Hippocampal formation (tissue), 2 donors: ENCODE measurements around the gene ZNF761.
"Not testable (repeated sequence)": the region's sequence is repeated elsewhere in the genome, so short reads cannot be mapped to it uniquely, and the experiment has no call there.

Experiments used
- DNase-seq, 2 donors: peaks; one replicate each; lab custom pipeline; 2025; lab: John Stamatoyannopoulos, UW

Gene ZNF761

DNA sequence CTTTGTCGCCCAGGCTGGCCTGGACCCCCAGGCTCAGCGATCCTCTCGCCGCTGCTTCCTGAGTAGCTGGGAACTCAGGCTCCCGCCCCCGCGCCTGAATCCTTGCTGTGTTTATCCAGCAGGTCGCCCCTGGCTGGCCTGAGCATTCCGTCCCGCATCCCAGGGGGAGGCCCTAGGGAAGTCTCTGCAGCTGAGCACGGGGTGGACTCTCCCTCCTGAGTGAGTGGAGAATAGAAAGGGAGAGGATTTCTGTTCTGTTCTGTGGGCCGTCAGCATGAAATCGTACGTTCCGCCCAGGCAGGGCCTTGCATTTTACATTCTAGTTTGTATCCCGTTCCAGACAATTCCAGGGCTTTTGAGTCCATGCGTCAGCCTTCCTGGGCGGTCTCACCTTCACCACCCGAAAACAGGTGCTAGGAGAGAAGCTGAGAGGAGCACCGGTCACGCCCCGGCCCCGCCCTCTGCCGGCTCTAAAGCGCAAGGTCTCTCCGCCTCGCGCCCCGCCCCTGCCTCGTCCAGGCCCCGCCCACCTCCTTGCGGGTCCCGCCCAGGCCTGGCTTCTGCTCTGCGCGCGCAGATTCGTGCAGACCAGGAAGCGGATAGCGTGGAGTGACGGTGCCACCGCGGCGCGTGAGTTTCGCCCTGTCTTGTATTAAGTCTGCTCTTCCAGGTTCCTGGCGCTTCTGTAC, at the start of gene ZNF761:
ZNF761 (plus strand) TSS at position 586 of the 689 bp plus-strand sequence. CDS start 15,285 bp downstream, outside the sequence.
- DNase-seq = peak; percentile 86 to 87

DNA sequence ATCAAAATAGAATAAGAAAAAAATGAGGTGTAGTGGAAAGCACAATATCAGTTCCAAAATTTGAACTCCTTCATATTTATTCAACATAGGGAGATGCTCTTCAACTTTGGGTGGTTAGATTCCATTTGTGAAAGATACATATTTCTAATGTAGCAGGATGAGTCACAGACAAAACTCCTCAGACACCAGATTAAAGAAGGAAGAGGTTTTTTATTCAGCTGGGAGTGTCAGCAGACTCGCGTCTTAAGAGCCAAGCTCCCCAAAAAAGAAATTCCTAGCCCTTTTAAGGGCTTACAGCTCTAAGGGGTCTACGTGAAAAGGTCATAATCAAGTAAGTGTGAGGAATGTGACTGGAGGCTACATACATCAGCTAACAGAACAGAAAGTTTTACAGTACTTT, 43.6 kb upstream of the ZNF761 start:
- DNase-seq = no peak

DNA sequence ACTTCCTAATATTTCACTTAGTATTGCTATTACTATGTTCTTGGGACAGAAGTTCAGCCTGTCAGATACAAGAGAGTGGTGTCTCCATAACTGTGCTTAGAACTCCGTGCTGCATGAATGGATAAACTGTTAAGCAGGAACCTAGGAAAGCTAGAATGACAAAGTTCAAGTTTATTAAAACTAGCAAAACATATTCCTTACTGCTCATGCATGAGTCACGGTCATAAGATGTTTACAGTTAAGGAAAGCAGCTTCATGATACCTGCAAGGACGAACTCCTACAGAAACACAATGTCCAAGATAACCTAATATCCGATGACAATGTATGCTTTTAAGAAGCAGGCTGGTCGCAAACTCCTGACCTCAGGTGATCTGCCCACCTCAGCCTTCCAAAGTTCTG, 42.9 kb upstream of the ZNF761 start:
- no peak for DNase-seq

DNA sequence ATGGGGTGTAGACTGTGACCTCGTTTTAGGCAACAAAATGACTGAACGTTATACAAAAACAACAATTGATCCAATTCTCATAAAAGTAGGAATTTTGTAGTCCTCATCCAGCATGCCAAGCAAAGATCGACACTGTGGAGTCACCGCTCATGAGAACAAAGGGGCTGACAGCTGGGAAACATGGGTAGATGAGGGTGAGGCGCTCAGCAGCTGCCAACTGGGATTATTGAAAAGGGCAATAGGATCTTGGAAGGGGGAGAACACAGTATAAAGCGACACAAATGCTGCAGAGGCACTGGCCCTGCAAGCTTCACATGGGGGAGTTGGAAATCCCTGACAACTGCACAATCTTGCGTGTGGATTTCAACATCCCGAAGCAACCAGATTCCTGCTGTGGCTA, 42.2 kb upstream of the ZNF761 start:
- no peak for DNase-seq

DNA sequence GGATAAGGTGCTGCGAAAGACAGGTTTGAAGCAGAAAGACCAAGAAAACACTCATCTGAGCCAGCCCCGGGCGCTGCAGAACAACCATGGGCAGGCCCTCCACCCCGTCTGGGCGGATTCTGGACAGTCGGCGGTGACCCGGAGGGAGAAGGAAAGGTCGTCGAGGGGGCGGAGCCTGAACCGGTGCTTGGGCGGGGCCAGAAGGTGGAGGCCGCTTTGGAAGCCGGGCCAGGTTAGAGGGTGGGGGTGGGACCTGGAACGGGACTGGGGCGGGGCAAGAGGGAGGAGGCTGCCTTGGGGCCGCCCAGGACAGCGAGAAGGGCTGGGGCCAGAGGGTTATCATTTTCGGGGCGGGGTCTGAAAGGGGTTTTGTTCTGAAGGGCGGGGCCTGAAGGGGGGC, 41.8 kb upstream of the ZNF761 start:
- DNase-seq = no peak

DNA sequence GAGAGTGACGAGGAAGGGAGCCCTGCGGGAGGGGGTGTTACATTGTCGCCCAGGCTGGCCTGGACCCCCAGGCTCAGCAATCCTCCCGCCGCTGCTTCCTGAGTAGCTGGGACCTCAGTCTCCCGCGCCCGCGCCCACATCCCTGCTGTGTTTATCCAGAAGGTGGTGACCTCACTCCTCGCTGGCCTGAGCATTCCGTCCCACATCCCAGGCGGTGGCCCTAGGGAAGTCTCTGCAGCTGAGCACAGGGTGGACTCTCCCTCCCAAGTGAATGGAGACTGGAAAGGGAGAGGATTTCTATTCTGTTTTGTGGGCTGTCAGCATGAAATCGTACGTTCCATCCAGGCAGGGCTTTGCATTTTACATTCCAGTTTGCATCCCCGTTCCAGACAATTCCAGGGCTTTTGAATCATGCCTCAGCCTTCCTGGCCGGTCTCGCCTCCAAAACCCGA, 37.2 kb upstream of the ZNF761 start:
- peak in 1 of 2 donors; percentile 52 for DNase-seq

DNA sequence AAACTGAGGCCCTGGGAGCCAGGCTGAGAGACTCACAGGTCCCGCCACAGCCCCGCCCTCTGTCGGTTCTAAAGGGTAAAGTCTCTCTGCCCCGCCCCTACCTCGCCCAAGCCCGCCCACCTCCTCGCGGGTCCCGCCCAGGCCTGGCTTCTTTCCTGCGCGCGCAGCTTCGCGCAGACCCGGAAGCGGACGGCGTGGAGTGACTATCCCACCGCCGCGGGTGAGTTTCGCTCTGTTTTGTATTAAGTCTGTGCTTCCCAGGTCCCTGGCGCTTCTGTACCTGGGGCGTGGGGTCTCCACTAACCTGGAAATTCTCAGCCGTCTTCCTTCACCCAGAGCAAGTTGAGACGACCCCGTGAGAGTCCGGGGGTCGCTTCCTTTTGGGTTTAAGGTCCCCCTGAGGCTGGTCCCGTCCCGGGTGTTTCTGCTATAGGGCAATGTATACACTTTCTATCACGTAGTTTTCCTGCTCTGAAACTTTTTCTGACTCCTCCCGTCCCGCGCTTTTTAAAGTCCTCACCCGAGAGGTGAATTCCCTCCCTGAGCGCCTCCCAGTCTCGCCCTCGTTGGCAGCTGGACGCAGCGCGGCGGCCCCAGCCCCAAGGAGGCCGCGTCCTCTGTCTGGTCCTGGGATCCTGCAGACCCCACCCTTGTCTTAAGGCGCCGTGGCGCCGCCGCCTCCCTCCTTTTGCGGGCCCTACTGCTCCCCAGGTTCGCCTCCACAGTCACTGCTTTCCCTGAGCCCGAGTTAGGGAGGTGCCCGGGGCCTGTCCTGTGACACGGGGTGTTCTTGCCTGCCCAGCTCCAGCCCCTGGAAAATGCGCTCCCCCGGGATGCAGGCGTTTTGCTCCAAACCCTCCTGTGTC, 36.6 kb upstream of the ZNF761 start, which contains the start of gene ZNF765:
ZNF765 (plus strand) TSS at position 176 of the 866 bp plus-strand sequence. CDS start 2,867 bp downstream, outside the sequence.
- DNase-seq = peak; percentile 85 to 87

DNA sequence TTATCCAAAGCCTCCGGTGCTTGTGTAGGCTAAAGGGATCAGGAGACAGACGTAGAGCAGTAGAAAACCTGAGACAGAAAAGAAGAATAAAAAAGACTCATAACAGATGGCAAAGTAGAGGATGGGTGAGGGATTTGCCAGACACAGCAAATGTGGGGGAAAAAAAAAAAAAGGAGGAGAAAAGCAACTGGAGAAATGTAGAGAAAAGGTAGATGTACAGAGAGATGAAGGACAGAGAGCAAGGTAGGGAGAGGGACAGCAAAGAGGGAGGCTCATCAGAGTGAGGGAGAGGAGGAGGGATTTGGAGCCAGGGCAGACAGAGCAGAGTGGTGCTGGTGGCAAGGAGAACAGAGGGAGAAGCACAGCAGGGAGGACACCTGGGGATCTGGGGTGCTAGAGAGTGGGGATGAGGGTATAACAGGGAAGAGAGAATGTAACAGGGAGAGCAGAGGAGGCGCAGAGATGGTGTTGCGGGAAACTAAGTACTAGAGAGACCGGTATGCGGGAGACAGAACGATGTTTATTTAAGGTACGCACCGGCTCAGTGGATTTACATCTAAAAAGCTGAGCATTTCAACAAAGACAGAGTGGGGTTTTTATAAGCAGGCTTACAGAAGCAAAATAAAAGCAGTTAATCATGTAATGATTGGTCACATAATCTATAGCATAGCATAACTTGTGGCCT, 35.8 kb upstream of the ZNF761 start:
- peak in 1 of 2 donors; percentile 1 for DNase-seq

DNA sequence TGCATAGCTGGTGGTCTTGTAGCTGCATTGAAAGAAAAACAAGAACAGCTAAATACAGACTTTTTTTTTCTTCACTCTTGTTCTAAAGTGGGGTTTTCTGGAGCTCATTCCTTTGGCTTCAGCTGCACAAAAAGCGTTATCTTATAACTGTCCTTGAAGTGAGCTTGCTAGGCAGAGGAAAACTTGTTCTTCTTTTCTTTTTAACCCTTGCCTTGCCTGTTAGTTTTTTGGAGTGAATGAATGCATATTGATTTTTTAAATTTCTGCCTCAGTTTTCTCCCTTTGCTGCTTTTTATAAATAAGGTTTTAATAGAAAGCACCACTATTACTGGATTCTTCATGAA, 35.3 kb upstream of the ZNF761 start:
- DNase-seq = no peak

DNA sequence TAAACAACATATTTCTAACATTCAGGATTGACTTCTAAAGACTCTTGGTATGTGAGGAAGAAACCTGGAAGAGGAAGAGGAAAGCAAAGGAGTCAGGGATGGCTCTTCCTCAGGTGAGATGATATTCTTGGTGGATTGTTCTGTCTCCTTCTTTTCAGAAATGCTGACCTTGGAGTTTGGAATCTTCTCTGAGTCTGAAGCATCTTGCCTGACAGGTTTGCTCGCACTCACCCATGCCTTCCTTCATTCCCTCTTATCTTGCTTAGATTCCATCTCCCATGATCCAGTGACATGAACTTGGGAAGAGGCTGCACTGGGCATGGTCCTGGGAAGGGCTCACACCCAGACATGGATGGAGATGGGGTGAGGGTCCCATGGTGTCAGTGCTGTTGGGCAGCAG, 33.9 kb upstream of the ZNF761 start:
- not testable (repeated sequence) for DNase-seq

DNA sequence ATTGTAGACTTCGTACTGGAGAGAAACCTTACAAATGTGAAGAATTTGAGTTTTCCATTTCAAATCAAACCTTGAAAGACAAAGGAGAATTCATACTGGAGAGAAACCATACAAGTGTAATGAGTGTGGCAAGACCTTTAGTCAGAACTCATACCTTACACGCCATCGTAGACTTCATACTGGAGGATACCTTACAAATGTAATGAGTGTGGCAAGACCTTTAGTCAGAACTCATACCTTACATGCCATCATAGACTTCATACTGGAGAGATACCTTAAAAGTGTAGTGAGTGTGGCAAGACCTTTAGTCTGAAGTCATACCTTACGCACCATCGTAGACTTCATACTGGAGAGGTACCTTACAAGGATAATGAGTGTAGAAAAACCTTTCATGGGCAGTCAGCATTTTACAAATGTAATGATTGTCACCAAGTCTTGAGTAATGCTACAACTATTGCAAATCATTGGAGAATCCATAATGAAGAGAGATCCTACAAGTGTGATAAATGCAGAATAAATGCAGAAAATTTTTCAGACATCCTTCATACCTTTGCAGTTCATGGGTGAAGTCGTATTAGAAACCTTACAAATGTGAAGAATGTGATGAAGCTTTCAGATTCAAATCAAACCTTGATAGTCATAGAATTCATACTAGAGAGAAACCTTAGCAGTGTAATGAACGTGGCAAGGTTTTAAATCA, 22.1 kb upstream of the ZNF761 start:
- DNase-seq = no peak

DNA sequence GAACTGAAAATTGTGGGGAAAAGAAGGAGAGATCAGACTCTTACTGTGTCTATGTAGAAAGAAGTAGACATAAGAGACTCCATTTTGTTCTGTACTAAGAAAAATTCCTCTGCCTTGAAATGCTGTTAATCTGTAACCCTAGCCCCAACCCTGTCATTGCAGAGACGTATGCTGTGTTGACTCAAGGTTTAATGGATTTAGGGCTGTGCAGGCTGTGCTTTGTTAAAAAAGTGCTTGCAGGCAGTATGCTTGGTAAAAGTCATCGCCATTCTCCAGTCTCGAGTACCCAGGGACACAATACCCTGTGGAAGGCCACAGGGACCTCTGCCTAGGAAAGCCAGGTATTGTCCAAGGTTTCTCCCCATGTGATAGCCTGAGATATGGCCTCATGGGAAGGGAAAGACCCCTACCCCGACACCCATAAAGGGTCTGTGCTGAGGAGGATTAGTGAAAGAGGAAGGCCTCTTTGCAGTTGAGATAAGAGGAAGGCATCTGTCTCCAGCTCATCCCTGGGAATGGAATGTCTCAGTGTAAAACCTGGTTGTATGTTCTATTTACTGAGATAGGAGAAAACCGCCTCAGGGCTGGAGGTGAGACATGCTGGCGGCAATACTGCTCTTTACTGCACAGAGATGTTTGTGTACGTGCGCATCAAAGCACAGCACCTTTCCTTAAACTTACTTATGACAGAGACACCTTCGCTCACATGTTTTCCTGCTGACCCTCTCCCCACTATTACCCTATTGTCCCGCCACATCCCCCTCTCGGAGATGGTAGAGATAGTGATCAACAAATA, 11.1 kb upstream of the ZNF761 start:
- not testable (repeated sequence) for DNase-seq

DNA sequence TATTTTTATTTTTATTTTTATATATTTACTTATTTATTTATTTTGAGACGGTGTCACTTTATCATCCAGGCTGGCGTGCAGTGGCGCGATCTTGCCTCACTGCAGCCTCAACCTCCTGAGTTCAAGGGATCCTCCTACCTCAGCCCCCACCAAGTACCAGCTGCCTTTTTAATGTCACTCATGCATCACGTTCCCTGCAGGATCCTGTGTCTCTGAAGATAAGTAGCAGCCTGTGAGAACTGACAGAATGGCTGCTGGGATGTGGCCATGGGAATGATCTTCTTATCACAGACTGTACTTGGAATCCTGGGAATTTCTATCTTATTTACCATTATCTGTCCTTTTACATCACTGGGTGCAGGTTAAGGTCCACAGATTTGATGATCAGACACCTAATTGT, 9.2 kb upstream of the ZNF761 start:
- DNase-seq = no peak

DNA sequence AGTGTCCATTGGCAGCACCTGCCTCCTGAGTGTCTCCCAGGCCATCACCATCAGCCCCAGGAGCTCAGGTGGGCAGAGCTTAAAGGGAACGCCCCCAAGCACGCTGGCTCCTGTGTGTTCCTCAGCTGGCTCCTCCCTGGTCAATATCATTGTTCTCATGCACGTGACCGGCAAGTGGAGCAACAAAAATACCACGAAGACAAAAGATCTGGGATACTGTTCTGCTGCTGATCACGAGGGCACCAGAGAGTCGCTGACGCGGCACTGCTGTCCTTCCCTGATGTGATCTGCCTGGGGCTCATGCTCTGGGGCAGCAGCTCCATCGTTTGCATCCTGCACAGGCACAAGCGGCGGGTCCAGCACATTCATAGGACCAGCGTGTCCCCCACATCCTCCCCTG, 8.7 kb upstream of the ZNF761 start:
- not testable (repeated sequence) for DNase-seq

DNA sequence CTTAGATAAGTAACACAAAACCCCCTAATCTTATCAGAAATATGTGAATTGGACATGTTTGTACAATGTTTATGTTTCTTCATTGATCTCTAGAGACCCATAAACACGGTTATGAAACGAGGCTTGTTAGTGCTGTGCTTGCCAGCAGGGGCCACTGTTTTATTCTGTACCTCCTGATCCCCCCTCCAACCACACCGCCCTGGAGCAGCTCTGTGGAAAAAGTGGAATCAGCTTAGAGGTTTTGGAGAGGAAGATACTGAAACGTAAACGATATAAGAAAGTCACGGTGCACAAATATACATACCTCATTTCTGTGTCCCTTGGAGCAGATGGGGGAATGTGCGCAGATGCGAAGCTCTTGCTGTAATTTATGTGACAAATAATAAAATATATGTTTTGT, 8.1 kb upstream of the ZNF761 start:
- DNase-seq = peak; percentile 1 to 9

DNA sequence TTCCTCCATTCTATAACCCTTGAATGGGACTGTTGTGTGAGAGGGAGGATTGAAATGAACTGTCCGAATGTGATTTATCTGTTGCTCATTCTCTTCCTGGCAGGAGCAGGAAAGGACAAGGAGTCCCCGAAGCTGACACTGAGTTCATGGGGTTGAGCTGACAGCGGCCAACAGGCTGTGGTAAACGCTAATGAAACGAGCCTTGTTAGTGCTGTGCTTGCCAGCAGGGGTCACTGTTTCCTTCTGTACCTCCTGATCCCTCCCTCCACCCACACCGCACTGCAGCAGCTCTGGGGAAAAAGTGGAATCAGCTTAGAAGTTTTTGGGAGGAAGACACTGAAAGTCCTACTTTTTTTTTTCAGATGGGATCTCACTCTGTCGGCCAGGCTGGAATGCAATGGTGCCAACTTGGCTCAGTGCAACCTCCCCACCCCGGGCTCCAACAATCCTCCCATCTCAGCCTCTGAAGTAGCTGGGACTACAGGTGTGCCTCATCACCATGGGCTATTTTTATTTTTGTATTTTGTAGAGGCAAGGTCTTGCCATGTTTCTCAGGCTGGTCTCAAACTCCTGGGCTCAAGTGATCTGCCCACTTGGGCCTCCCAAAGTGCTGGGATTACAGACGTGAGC, 6.7 kb upstream of the ZNF761 start:
- DNase-seq = peak; percentile 50 to 59

DNA sequence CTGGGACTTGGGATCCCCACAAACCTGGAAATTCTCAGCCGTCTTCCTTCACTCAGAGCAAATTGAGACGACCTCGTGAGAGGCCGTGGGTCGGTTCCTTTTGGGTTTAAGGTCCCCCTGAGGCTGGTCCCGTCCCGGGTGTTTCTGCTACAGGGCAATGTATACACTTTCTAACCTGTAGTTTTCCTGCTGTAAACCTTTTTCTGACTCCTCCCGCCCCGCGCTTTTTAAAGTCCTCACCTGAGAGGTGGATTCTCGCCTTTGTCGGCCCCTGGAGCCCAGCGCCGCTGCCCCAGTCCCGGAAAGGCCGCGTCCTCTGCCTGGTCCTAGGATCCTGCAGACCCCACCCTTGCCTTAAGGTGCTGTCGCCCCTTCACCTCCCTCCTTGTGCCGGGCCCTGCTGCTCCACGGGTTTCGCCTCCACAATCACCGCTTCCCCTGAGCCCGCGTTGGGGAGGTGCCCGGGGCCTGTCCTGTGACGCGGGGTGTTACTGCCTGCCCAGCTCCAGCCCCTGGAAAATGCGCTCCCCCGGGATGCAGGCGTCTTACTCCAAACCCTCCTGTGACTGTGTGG, 391 bp downstream of the ZNF761 start:
- no peak for DNase-seq

DNA sequence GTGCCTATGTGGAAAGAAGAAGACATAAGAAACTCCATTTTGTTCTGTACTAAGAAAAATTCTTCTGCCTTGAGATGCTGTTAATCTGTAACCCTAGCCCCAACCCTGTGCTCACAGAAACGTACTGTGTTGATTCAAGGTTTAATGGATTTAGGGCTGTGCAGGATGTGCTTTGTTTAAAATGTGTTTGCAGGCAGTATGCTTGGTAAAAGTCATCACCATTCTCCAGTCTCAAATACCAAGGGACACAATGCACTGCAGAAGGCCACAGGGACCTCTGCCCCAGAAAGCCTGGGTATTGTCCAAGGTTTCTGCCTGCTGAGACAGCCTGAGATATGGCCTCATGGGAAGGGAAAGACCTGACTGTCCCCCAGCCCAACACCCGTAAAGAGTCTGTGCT, 12.0 kb downstream of the ZNF761 start:
- not testable (repeated sequence) for DNase-seq

DNA sequence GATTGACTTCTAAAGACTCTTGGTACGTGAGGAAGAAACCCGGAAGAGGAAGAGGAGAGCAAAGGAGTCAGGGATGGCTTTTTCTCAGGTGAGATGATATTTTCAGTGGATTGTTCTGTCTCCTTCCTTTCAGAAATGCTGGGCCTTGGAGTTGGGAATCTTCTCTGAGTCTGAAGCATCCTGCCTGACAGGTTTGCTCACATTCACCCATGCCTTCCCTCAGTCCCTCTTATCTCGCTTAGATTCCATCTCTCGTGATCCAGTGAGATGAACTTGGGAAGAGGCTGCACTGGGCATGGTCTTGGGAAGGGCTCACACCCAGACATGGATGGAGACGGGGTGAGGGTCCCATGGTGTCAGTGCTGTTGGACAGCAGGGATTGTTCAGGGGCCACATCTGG, 15.4 kb downstream of the ZNF761 start:
- DNase-seq = not testable (repeated sequence)

DNA sequence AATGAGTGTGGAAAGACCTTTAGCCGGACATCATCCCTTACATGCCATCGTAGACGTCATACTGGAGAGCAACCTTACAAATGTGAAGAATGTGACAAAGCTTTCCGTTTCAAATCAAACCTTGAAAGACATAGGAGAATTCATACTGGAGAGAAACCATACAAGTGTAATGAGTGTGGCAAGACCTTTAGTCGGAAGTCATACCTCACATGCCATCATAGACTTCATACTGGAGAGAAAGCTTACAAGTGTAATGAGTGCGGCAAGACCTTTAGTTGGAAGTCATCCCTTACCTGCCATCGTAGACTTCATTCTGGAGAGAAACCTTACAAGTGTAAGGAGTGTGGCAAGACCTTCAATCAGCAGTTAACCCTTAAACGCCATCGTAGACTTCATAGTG, 24.0 kb downstream of the ZNF761 start:
- no peak for DNase-seq
